ENCODE data around the gene FAM111A.

DNA sequence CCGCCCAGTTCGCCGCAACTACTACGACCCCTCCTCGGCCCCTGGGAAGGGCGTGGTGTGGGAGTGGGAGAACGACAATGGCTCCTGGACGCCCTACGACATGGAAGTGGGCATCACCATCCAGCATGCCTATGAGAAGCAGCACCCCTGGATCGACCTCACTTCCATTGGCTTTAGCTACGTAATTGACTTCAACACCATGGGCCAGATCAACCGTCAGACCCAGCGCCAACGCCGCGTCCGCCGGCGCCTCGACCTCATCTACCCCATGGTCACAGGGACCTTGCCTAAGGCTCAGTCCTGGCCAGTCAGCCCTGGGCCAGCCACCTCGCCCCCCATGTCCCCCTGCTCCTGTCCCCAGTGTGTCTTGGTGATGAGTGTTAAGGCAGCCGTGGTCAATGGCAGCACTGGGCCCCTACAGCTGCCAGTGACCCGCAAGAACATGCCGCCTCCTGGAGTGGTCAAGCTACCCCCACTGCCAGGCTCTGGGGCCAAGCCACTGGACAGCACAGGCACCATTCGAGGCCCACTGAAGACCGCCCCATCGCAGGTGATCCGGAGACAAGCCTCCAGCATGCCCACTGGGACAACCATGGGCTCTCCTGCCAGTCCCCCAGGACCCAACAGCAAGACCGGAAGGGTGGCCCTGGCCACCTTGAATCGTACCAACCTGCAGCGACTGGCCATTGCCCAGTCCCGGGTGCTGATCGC lies 39.2 kb downstream of the FAM111A start:
- TF ChIP-seq, protein P1, sequence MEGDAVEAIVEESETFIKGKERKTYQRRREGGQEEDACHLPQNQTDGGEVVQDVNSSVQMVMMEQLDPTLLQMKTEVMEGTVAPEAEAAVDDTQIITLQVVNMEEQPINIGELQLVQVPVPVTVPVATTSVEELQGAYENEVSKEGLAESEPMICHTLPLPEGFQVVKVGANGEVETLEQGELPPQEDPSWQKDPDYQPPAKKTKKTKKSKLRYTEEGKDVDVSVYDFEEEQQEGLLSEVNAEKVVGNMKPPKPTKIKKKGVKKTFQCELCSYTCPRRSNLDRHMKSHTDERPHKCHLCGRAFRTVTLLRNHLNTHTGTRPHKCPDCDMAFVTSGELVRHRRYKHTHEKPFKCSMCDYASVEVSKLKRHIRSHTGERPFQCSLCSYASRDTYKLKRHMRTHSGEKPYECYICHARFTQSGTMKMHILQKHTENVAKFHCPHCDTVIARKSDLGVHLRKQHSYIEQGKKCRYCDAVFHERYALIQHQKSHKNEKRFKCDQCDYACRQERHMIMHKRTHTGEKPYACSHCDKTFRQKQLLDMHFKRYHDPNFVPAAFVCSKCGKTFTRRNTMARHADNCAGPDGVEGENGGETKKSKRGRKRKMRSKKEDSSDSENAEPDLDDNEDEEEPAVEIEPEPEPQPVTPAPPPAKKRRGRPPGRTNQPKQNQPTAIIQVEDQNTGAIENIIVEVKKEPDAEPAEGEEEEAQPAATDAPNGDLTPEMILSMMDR (IDR thresholded peaks at IDR 0.05; ENCODE audit: insufficient read depth, low read length): no peak
- TF ChIP-seq, protein P2, sequence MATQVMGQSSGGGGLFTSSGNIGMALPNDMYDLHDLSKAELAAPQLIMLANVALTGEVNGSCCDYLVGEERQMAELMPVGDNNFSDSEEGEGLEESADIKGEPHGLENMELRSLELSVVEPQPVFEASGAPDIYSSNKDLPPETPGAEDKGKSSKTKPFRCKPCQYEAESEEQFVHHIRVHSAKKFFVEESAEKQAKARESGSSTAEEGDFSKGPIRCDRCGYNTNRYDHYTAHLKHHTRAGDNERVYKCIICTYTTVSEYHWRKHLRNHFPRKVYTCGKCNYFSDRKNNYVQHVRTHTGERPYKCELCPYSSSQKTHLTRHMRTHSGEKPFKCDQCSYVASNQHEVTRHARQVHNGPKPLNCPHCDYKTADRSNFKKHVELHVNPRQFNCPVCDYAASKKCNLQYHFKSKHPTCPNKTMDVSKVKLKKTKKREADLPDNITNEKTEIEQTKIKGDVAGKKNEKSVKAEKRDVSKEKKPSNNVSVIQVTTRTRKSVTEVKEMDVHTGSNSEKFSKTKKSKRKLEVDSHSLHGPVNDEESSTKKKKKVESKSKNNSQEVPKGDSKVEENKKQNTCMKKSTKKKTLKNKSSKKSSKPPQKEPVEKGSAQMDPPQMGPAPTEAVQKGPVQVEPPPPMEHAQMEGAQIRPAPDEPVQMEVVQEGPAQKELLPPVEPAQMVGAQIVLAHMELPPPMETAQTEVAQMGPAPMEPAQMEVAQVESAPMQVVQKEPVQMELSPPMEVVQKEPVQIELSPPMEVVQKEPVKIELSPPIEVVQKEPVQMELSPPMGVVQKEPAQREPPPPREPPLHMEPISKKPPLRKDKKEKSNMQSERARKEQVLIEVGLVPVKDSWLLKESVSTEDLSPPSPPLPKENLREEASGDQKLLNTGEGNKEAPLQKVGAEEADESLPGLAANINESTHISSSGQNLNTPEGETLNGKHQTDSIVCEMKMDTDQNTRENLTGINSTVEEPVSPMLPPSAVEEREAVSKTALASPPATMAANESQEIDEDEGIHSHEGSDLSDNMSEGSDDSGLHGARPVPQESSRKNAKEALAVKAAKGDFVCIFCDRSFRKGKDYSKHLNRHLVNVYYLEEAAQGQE (IDR thresholded peaks at IDR 0.05; ENCODE audit: insufficient replicate concordance, low read depth): no peak
- TF ChIP-seq SPI1 (IDR thresholded peaks at IDR 0.05; ENCODE audit: borderline replicate concordance, low read depth): no peak

Measured in HL-60 (cell line).